Prostate gland (tissue), 2 donors: ENCODE measurements around the gene IGFL3.

Experiments
- CTCF ChIP-seq, 4 experiments: fragments of 200-600 bp in 2 of 4; fragments of 450-650 bp in 2 of 4; sonication (generic) in 2 of 4; IDR thresholded peaks; 1 replicate in 3 of 4; 2 replicates in 1 of 4; pipeline ENCODE4 v1.5.1; 2016 to 2019; ENCODE audit warnings: antibody characterized with exemption in 4 of 4, mild to moderate bottlenecking in 2 of 4, moderate library complexity in 2 of 4
- POLR2AphosphoS5 ChIP-seq: sonication (generic); formaldehyde crosslinking; IDR thresholded peaks from one replicate; pipeline ENCODE4 v1.6.1; 2017; ENCODE audit warnings: antibody characterized with exemption

- TF ChIP-seq POLR2AphosphoS5 (no peak), CTCF (IDR thresholded peaks at IDR 0.05) (no peak)
These were observed 22.8 kb upstream of the IGFL3 start for GRCh38 chr19:46147166-46147740.
